BLaER1 treated with 17β-estradiol and CSF1 and Interleukin-3, amounts not matched to agents 10 nM and 100 nM (cell line): ENCODE measurements around the gene FOXN1.

ENCODE experiments used
- H3K27ac ChIP-seq, 11 experiments: shearing (Covaris generic); formaldehyde crosslinking; 2 replicates each; pipeline ENCODE4 v1.8.1; 2022
- H3K27me3 ChIP-seq, 11 experiments: shearing (Covaris generic); formaldehyde crosslinking; 2 replicates each; pipeline ENCODE4 v1.8.1; 2022
- H3K36me3 ChIP-seq, 11 experiments: shearing (Covaris generic); formaldehyde crosslinking; 2 replicates each; pipeline ENCODE4 v1.8.1; 2022
- H3K4me1 ChIP-seq, 10 experiments: shearing (Covaris generic); formaldehyde crosslinking; 2 replicates each; pipeline ENCODE4 v1.8.1; 2022
- H3K4me2 ChIP-seq, 11 experiments: shearing (Covaris generic); formaldehyde crosslinking; 2 replicates each; pipeline ENCODE4 v1.8.1; 2022
- H3K4me3 ChIP-seq, 10 experiments: shearing (Covaris generic); formaldehyde crosslinking; 2 replicates each; pipeline ENCODE4 v1.8.1; 2022
- H3K9ac ChIP-seq, 11 experiments: shearing (Covaris generic); formaldehyde crosslinking; 2 replicates each; pipeline ENCODE4 v1.8.1; 2022
- H3K9me3 ChIP-seq, 11 experiments: shearing (Covaris generic); formaldehyde crosslinking; replicated peaks in 1 of 11; 2 replicates each; pipeline ENCODE4 v1.8.1; 2022
- H4K20me1 ChIP-seq, 11 experiments: shearing (Covaris generic); formaldehyde crosslinking; 2 replicates each; pipeline ENCODE4 v1.8.1; 2022
- Cebpa-rat ChIP-seq, 11 experiments: shearing (Covaris generic); IDR thresholded peaks; 2 replicates each; pipeline ENCODE4 v1.8.1; 2022

Gene FOXN1

DNA sequence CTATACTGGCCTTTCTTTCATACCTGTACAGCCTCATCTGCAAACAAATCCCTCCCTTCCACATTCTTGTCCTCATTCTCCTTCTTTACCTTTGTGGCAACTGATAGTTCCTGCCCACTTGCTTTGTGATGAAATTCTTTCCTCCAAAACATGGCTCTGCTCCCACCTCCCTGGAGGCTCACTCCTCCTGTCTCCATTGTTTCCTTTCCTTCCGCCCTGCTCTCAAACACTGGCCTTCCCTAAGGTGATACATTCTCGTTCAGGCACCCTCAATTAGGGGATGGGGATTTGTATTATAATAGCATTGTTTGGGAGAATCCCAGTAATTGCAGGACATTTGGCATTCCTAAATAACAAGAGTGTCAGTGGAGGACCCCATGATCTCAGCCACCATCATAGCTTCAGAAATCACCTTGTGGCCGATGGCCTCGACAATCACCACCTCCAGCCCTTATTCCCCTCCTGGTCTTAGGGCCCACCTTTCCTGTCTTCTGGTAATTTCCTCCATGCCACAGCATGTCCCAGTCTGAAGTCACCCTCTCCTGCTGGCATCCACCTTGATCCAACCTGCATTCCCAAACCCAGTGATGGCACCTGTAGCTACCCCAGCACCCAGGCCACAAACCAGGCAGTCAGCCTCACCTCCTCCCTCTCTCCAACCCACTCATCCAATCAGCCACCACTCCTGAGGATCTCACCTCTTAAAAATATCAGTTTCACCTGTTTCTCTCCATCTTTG, 38.4 kb downstream of the FOXN1 start:
- TF ChIP-seq Cebpa-rat (IDR thresholded peaks at IDR 0.05): no peak
- Histone ChIP-seq H3K9ac (no peak overlapping the region), H3K4me3 (no peak overlapping the region), H3K27me3 (no peaks in the 10 kb centered on the region), H3K36me3 (peaks cover 9 to 24% (median 15%) of the 10 kb centered on the region in 11 experiments; a peak in 16 of 22 replicates), H3K9me3 (no peaks in the 10 kb centered on the region), H3K27ac (no peak overlapping the region), H3K4me2 (peak overlapping the region in 10 of 11 experiments; percentile 11 to 67 (median 52); a peak in 15 of 22 replicates), H3K4me1 (peaks cover 42 to 53% (median 48%) of the 10 kb centered on the region in 10 experiments), H4K20me1 (peaks cover 0 to 17% (median 6%) of the 10 kb centered on the region in 11 experiments; a peak in 11 of 22 replicates)

DNA sequence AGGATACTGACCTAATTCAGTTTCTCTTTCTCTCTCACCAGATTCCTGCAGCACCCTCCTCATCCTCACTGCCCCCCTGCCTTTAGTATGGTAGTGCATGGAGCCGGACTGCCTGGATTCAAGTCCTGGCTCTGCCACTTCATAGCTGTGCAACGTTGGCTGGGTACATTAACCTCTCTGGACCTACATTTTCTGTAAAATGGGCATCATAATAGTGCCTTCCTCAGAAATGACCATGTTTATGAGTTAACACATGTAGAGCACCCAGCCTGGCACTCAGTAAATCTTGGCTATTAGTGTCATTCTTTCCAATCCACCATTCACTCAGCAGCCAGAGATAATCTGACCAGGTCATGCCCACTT, 39.0 kb downstream of the FOXN1 start:
- H3K27me3 ChIP-seq: no peaks in the 10 kb centered on the region
- no peaks in the 10 kb centered on the region for H3K9me3 ChIP-seq
- H3K36me3 ChIP-seq: peaks cover 9 to 24% (median 15%) of the 10 kb centered on the region in 11 experiments; a peak in 16 of 22 replicates
- H3K4me3 ChIP-seq: no peak overlapping the region
- H3K4me1 ChIP-seq: peaks cover 47 to 59% (median 53%) of the 10 kb centered on the region in 10 experiments
- H3K4me2 ChIP-seq: no peak overlapping the region
- no peak for TF ChIP-seq Cebpa-rat (IDR thresholded peaks at IDR 0.05)
- no peak overlapping the region for H3K27ac ChIP-seq
- H3K9ac ChIP-seq: no peak overlapping the region
- H4K20me1 ChIP-seq: peaks cover 0 to 22% (median 11%) of the 10 kb centered on the region in 11 experiments; a peak in 14 of 22 replicates

DNA sequence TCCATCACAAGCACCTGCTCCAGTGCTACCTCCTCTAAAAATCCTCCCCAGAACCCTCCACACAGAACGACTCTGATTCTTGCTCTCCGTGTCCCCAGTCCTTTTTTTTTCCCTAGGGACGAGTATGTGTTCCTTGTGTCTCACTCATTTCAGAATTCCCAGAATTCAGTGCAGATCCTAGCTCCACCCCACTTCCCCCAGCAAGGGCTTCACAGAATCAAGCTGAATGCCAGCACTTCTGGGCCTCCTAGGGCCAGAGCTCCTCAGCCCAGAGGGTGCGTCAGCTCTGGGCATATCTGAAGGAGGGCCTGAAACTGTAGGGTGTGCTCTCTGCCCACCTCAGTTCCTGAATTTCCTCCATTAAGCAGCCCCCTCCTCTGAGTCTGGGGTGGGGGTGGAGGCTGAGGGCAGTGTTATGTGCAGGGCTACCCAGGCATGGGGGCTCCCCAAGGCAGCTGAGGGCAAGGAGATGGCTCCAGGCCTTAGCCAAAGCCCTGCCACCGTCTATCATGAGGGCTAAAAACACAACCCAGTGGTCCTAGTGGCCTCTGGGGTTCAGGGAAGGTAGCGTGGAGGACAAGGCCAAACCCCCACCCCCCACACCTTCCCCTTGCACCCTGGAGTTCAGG, 39.8 kb downstream of the FOXN1 start:
- peaks cover 9 to 24% (median 15%) of the 10 kb centered on the region in 11 experiments; a peak in 16 of 22 replicates for H3K36me3 ChIP-seq
- H3K9ac ChIP-seq: no peak overlapping the region
- peak overlapping the region in 1 of 11 experiments; percentile 76; a peak in 1 of 22 replicates for H3K27ac ChIP-seq
- H3K4me3 ChIP-seq: no peak overlapping the region
- no peaks in the 10 kb centered on the region for H3K27me3 ChIP-seq
- no peak for TF ChIP-seq Cebpa-rat (IDR thresholded peaks at IDR 0.05)
- no peak overlapping the region for H3K4me2 ChIP-seq
- H3K4me1 ChIP-seq: peaks cover 55 to 67% (median 61%) of the 10 kb centered on the region in 10 experiments
- H3K9me3 ChIP-seq: no peaks in the 10 kb centered on the region
- H4K20me1 ChIP-seq: peaks cover 5 to 30% (median 19%) of the 10 kb centered on the region in 11 experiments; a peak in 19 of 22 replicates

DNA sequence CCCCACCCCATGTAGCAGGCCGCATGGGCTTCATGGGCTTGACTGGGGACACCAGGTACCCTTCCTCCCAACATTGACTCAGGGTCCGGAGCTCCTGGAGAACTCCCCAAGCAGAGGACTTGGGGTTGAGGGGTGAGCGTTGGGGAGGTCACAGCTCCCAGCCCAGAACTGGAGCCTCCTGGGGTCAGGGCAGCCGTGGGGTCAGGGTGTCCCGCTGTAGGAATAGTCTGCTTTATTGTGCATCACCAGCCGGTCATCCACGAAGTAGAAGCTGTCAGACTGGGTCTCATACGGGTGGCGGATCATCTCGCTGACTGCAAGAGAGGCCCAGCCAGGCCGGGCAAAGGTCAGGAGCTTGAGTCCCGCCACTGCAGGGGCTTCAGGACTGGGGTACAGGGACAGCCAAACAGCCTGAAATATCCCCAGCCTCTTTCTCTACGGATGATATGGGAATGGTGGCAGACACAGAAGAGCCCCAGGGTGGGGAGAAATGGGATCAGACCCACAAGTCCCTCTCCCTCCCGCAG, 41.0 kb downstream of the FOXN1 start:
- peaks cover 12 to 40% (median 29%) of the 10 kb centered on the region in 11 experiments; a peak in 19 of 22 replicates for H4K20me1 ChIP-seq
- H3K9me3 ChIP-seq: no peaks in the 10 kb centered on the region
- H3K4me1 ChIP-seq: peaks cover 64 to 73% (median 71%) of the 10 kb centered on the region in 10 experiments
- no peak for TF ChIP-seq Cebpa-rat (IDR thresholded peaks at IDR 0.05)
- H3K36me3 ChIP-seq: peaks cover 9 to 24% (median 15%) of the 10 kb centered on the region in 11 experiments; a peak in 16 of 22 replicates
- no peaks in the 10 kb centered on the region for H3K27me3 ChIP-seq
- no peak overlapping the region for H3K4me3 ChIP-seq
- H3K9ac ChIP-seq: peak overlapping the region in 4 of 11 experiments; percentile 42 to 53 (median 51); a peak in 6 of 22 replicates
- peak overlapping the region in 10 of 11 experiments; percentile 11 to 83 (median 72); a peak in 16 of 22 replicates for H3K27ac ChIP-seq
- H3K4me2 ChIP-seq: peak overlapping the region; percentile 82 to 99 (median 96)

DNA sequence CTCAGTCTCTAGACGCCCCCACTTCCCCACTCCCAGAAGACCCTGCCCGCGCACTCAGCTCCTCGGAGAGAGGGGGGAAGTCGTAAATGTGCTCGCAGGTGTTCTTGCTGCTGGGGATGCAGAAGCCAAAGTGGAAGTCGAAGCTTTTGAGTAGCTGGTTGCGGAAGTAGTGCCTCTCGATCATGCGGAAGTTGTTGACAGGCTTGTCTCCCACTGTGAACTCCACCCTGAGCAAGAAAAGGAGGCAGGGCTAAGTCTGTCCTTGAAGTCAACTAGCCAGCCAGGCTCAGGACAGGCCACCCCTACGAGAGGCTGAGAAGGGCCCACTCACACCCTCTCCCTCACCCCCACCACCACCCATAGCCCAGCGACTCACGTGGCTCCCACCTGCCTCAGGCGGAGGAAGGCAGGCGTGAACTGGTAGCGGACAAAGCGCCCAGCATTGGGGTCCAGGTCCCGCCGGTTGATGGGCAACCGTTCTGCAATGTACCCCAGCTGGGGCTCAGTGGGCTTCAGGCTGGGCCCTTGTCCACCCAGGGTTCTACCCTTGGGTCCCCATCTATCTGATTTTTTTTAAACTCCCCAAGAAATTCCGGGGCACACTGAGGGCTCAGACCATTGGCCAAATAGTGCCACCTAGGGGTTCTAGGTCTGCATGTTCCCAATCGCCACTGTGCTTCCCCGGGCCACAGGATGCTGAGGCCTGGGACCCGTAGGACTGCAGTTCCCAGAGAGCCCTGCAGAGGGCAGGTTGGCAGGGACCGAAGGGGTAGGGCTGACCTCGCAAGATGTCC, 41.7 kb downstream of the FOXN1 start:
- TF ChIP-seq Cebpa-rat (IDR thresholded peaks at IDR 0.05): no peak
- peak overlapping the region; percentile 23 to 61 (median 50); a peak in 15 of 22 replicates for H3K9ac ChIP-seq
- peak overlapping the region; percentile 64 to 83 (median 74); a peak in 21 of 22 replicates for H3K27ac ChIP-seq
- peaks cover 12 to 40% (median 29%) of the 10 kb centered on the region in 11 experiments; a peak in 19 of 22 replicates for H4K20me1 ChIP-seq
- no peaks in the 10 kb centered on the region for H3K27me3 ChIP-seq
- H3K36me3 ChIP-seq: peaks cover 9 to 24% (median 15%) of the 10 kb centered on the region in 11 experiments; a peak in 16 of 22 replicates
- H3K4me3 ChIP-seq: peak overlapping the region in 3 of 10 experiments; percentile 8 to 17 (median 11); a peak in 2 of 20 replicates
- no peaks in the 10 kb centered on the region for H3K9me3 ChIP-seq
- peak overlapping the region; percentile 82 to 99 (median 96) for H3K4me2 ChIP-seq
- H3K4me1 ChIP-seq: peaks cover 64 to 76% (median 73%) of the 10 kb centered on the region in 10 experiments

DNA sequence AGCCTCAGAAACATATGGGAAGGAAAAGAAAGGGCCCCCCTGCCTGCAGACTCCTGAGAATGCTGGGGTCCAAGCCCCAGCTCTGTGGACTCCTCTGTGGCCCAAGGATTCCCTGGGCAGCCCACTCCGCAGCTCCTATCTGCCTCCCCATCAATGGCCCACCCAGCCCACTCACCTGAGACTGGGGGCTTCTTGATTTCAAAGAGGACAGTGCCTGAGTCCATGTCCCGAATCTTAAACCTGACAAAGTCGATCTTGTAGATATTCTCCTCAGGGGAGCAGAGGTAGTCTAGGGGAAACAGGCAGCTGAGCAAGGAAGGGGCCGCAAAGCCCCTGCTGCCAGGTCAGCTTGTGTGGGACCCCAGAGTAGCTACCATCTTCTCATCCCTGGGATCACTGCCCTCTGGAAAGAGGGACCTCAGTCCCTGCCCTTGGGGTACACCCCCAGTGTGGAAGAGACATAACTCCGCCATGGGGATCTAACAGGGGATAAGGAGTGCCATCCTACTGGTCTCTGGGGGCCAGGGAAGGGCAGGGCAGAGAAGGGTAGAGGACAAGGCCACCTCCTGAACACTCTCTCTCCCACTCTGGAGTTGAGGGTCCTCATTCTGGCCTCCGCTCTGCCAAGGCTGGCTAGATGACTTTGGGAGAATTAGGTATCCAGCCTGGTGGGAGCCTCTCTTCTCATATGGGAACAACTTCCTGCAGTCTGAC, 42.4 kb downstream of the FOXN1 start:
- H3K4me2 ChIP-seq: peak overlapping the region; percentile 82 to 99 (median 96)

DNA sequence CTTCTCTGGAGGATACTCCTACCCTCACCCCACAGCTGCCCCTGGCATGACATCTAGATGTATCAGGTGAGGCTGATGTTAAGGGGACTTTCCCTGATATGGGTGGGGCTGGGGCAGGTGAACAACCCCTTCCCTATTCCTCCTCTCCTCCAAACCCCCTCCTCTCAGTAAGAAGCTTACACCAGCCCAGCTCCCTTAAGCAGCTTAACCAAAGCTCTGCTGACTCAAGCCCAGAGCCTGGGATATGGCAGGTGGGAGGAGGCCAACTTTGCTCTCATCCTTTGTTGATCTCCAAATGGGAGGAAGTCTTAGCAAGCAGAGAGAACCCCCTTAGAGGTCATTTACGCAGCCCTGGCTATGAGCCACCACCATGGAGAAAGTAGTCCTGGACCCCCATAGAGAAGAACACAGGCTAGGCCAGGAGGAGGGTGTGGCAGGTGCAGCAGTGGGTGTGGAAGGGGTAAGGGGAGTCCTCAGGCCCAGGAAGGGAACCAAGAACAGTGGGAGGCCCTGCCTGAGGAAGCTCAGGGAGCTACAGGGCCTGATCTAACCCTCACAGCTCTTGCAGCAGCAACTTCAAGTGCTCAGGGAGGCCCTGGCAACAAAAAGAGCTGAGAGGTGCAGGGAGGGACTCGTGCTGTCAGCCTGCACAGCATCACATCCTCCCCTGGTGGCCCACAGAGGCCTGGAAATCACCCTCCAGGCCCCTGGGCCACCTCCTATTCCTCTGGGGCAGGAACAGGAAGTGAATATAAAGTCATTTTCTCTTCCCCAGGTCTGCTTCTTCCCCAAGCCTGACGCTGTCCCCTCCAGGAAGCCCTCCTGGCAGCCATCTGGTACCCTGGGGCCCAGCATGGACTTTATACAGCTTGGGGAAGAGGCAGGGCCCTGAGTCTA, 43.3 kb downstream of the FOXN1 start:
- peak overlapping the region; percentile 21 to 87 (median 50); a peak in 17 of 22 replicates for H3K9ac ChIP-seq
- peak overlapping the region in 4 of 10 experiments; percentile 3 to 72 (median 13); a peak in 5 of 20 replicates for H3K4me3 ChIP-seq
- peak overlapping the region; percentile 82 to 99 (median 96) for H3K4me2 ChIP-seq
- no peaks in the 10 kb centered on the region for H3K9me3 ChIP-seq
- TF ChIP-seq Cebpa-rat (IDR thresholded peaks at IDR 0.05): no peak
- peaks cover 12 to 44% (median 29%) of the 10 kb centered on the region in 11 experiments; a peak in 19 of 22 replicates for H4K20me1 ChIP-seq
- peaks cover 21 to 39% (median 29%) of the 10 kb centered on the region in 11 experiments for H3K36me3 ChIP-seq
- peaks cover 51 to 64% (median 60%) of the 10 kb centered on the region in 10 experiments for H3K4me1 ChIP-seq
- H3K27ac ChIP-seq: peak overlapping the region; percentile 2 to 83 (median 71); a peak in 19 of 22 replicates
- no peaks in the 10 kb centered on the region for H3K27me3 ChIP-seq

More for the DNA sequence above, 42.4 kb downstream of the FOXN1 start:
- Histone ChIP-seq H4K20me1 (peaks cover 12 to 42% (median 29%) of the 10 kb centered on the region in 11 experiments; a peak in 19 of 22 replicates), H3K36me3 (peaks cover 12 to 30% (median 20%) of the 10 kb centered on the region in 11 experiments), H3K4me3 (peak overlapping the region in 2 of 10 experiments; percentile 17 to 18; a peak in 1 of 20 replicates), H3K4me1 (peaks cover 59 to 73% (median 69%) of the 10 kb centered on the region in 10 experiments), H3K27me3 (no peaks in the 10 kb centered on the region), H3K27ac (peak overlapping the region; percentile 64 to 83 (median 74); a peak in 20 of 22 replicates), H3K9ac (peak overlapping the region in 6 of 11 experiments; percentile 40 to 87 (median 64); a peak in 7 of 22 replicates), H3K9me3 (no peaks in the 10 kb centered on the region)
- TF ChIP-seq Cebpa-rat (IDR thresholded peaks at IDR 0.05): no peak
